DND-41 (cell line): ENCODE results near the gene TIGD1.

Source experiments
- ATAC-seq: fragments of 200-7000 bp; cut with Tn5 transposase; 3 replicates; pipeline ENCODE4 v1.9.1; 2021; ENCODE audit warnings: low read depth; ENCODE audit not compliant: insufficient read depth
- DNase-seq: peaks from one replicate; pipeline ENCODE4 v3.0.0-alpha.2; 2020
- H2AFZ ChIP-seq: 2 replicates; pipeline ENCODE4 v1.6.0; 2012; ENCODE audit warnings: low read depth, low read length
- H3K27ac ChIP-seq: 2 replicates; pipeline ENCODE4 v1.5.1; 2012; ENCODE audit warnings: low read length, inconsistent platforms
- H3K27me3 ChIP-seq: fragments of 200-600 bp; sonication (generic); 2 replicates; pipeline ENCODE4 v1.6.0; 2012; ENCODE audit warnings: low read length, mild to moderate bottlenecking, inconsistent platforms; ENCODE audit not compliant: insufficient read depth, poor library complexity
- H3K36me3 ChIP-seq: 2 replicates; pipeline ENCODE4 v1.5.1; 2012; ENCODE audit warnings: low read length, inconsistent platforms; ENCODE audit not compliant: insufficient read depth
- H3K4me1 ChIP-seq: 2 replicates; pipeline ENCODE4 v1.5.1; 2012; ENCODE audit warnings: mild to moderate bottlenecking, low read length; ENCODE audit not compliant: insufficient read depth
- H3K4me2 ChIP-seq: 2 replicates; pipeline ENCODE4 v1.6.0; 2012; ENCODE audit warnings: mild to moderate bottlenecking, moderate library complexity, low read length, inconsistent platforms; ENCODE audit not compliant: insufficient read depth
- H3K4me3 ChIP-seq, 2 experiments: fragments of 200-600 bp in 1 of 2; shearing (Covaris generic) in 1 of 2; 2 replicates each; pipeline ENCODE4 v1.5.1; 2012 to 2016; ENCODE audit warnings: inconsistent platforms in 2 of 2, low read length in 2 of 2, mild to moderate bottlenecking in 2 of 2, low read depth in 1 of 2, moderate library complexity in 1 of 2
- H3K79me2 ChIP-seq: 2 replicates; pipeline ENCODE4 v1.6.0; 2012; ENCODE audit warnings: low read length, inconsistent platforms; ENCODE audit not compliant: insufficient read depth
- H3K9ac ChIP-seq: 2 replicates; pipeline ENCODE4 v1.6.0; 2012; ENCODE audit warnings: low read depth, mild to moderate bottlenecking, inconsistent platforms, low read length, moderate library complexity
- H3K9me3 ChIP-seq: 2 replicates; pipeline ENCODE4 v1.5.1; 2012; ENCODE audit warnings: low read length, moderate library complexity, mild to moderate bottlenecking, inconsistent platforms; ENCODE audit not compliant: insufficient read depth, severe bottlenecking
- H4K20me1 ChIP-seq: 2 replicates; pipeline ENCODE4 v1.6.0; 2012; ENCODE audit warnings: low read length; ENCODE audit not compliant: insufficient read depth
- CTCF ChIP-seq: IDR thresholded peaks from 2 replicates; pipeline ENCODE4 v1.5.1; 2012; ENCODE audit warnings: borderline replicate concordance, low read length, moderate library complexity, mild to moderate bottlenecking; ENCODE audit not compliant: poor library complexity, severe bottlenecking; ENCODE audit errors: extremely low read depth
- EZH2 ChIP-seq: IDR thresholded peaks from 3 replicates; pipeline ENCODE4 v1.6.1; 2012; ENCODE audit warnings: borderline replicate concordance, low read depth, mild to moderate bottlenecking, moderate library complexity, low read length, inconsistent platforms; ENCODE audit not compliant: severe bottlenecking

TIGD1 gene

DNA sequence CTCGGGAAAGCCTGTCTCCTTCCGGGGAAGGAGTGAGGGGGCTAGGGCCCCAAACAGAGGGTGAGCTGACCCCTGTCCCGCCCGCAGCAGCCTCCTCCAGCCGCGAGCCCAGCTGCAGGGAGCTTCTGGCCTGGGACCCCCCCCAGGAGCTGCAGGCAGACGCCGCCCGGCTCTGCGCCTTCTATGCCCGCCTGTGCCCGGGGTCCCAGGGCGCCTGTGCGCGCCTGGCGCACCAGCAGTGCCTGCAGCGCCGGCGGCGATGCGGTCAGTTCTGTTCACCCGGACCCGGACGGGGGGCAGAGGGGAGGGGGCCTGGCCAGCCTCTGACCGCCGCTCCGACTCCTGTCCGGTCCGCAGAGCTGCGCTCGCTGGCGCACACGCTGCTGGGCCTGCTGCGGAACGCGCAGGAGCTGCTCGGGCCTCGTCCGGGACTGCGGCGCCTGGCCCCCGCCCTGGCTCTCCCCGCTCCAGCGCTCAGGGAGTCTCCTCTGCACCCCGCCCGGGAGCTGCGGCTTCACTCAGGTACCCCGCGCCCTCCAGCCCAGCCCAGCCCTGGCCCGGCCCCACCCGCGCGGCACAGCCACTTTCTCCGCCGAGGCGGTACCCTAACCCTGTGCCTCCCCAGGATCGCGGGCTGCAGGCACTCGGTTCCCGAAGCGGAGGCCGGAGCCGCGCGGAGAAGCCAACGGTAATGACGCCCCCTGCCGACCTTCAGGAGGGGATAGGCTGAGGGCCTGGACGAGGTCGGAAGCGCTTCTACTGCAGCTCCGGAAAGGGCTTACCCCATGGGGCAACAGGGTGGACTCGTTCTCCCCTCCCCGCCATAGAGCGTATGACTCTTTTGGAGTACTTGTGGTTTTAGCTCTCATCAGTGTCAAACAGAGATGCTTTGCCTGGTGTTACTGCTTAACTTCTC is 26.4 kb downstream of the TIGD1 start:
- Histone ChIP-seq H3K27me3 (no peaks in the 10 kb centered on the region), H4K20me1 (no peaks in the 10 kb centered on the region), H3K79me2 (no peaks in the 10 kb centered on the region), H3K4me3 (no peak overlapping the region), H3K4me2 (no peak overlapping the region), H3K9ac (no peak overlapping the region), H3K9me3 (no peaks in the 10 kb centered on the region), H2AFZ (no peak overlapping the region), H3K27ac (no peak overlapping the region), H3K4me1 (peaks cover 5% of the 10 kb centered on the region), H3K36me3 (no peaks in the 10 kb centered on the region)
- no peak for ATAC-seq
- DNase-seq: no peak
- no peak for TF ChIP-seq CTCF
- no peak for TF ChIP-seq EZH2

- Histone ChIP-seq H3K9ac (no peak overlapping the region), H3K9me3 (no peaks in the 10 kb centered on the region), H3K79me2 (no peaks in the 10 kb centered on the region), H3K27ac (no peak overlapping the region), H3K27me3 (no peaks in the 10 kb centered on the region), H3K4me1 (peaks cover 2% of the 10 kb centered on the region; the same call in 1 of the 2 replicates), H3K4me2 (no peak overlapping the region), H2AFZ (no peak overlapping the region), H3K4me3 (no peak overlapping the region), H3K36me3 (no peaks in the 10 kb centered on the region), H4K20me1 (no peaks in the 10 kb centered on the region)
- TF ChIP-seq CTCF (no peak), EZH2 (no peak)
- no peak for DNase-seq
- ATAC-seq: no peak
Measured at GRCh38 chr2:232523402-232523681, 27.0 kb downstream of the TIGD1 start.

GRCh38 chr2:232522623-232523401 is 27.5 kb downstream of the TIGD1 start:
- H3K27ac ChIP-seq: no peak overlapping the region
- TF ChIP-seq EZH2: no peak
- TF ChIP-seq CTCF: no peak
- no peak overlapping the region for H3K4me3 ChIP-seq
- H3K79me2 ChIP-seq: no peaks in the 10 kb centered on the region
- ATAC-seq (no peak), DNase-seq (no peak)
- no peaks in the 10 kb centered on the region for H4K20me1 ChIP-seq
- no peak overlapping the region for H3K4me2 ChIP-seq
- H3K27me3 ChIP-seq: no peaks in the 10 kb centered on the region
- H3K36me3 ChIP-seq: no peaks in the 10 kb centered on the region
- peaks cover 2% of the 10 kb centered on the region; the same call in 1 of the 2 replicates for H3K4me1 ChIP-seq
- no peaks in the 10 kb centered on the region for H3K9me3 ChIP-seq
- H2AFZ ChIP-seq: no peak overlapping the region
- H3K9ac ChIP-seq: no peak overlapping the region
